HepG2 (cell line): Measurements from ENCODE around the gene CCDC77. TPM values are rescaled to one million over a fixed set of nuclear protein-coding genes. Genes with fewer than 3 reads are reported as not detected.

Experiments
- ADNP ChIP-seq: sonication (generic); formaldehyde crosslinking; IDR thresholded peaks from 2 replicates; pipeline ENCODE4 v1.4.0; 2020; ENCODE audit warnings: missing genetic modification reagents
- CAMTA2 ChIP-seq: sonication (generic); formaldehyde crosslinking; IDR thresholded peaks from 2 replicates; pipeline ENCODE4 v1.4.0; 2020; ENCODE audit warnings: mild to moderate bottlenecking, missing genetic modification reagents, borderline replicate concordance
- CHD4 ChIP-seq: fragments of 200-600 bp; sonication (generic); IDR thresholded peaks from 2 replicates; pipeline ENCODE4 v1.7.0; 2017; ENCODE audit warnings: mild to moderate bottlenecking, low read length, borderline replicate concordance
- DNMT3B ChIP-seq: conservative IDR thresholded peaks from 2 replicates; pipeline ENCODE4 v1.6.1; 2016; ENCODE audit warnings: missing biosample characterization, control low read depth
- ELF1 ChIP-seq: sonication (generic); formaldehyde crosslinking; IDR thresholded peaks from 2 replicates; pipeline ENCODE4 v1.4.0; 2020; ENCODE audit warnings: missing genetic modification reagents
- ELF4 ChIP-seq: sonication (generic); formaldehyde crosslinking; IDR thresholded peaks from 2 replicates; pipeline ENCODE4 v1.5.0; 2020; ENCODE audit warnings: missing genetic modification reagents, mild to moderate bottlenecking, moderate library complexity, borderline replicate concordance
- FOXM1 ChIP-seq: sonication (generic); formaldehyde crosslinking; IDR thresholded peaks from 2 replicates; pipeline ENCODE4 v1.5.0; 2020; ENCODE audit warnings: missing genetic modification reagents
- HDAC1 ChIP-seq: sonication (generic); formaldehyde crosslinking; IDR thresholded peaks from 2 replicates; pipeline ENCODE4 v1.5.1; 2020; ENCODE audit warnings: mild to moderate bottlenecking, missing genetic modification reagents
- KLF6 ChIP-seq: IDR thresholded peaks from 2 replicates; pipeline ENCODE4 v1.8.0; 2016; ENCODE audit warnings: missing biosample characterization, missing genetic modification reagents
- MAFG ChIP-seq: sonication (generic); formaldehyde crosslinking; IDR thresholded peaks from 2 replicates; pipeline ENCODE4 v1.5.1; 2020; ENCODE audit warnings: mild to moderate bottlenecking, missing genetic modification reagents
- MTF2 ChIP-seq: sonication (generic); formaldehyde crosslinking; IDR thresholded peaks from 2 replicates; pipeline ENCODE4 v1.5.0; 2020; ENCODE audit warnings: missing genetic modification reagents, borderline replicate concordance
- PCBP2 ChIP-seq: fragments of 200-400 bp; formaldehyde crosslinking; optimal IDR thresholded peaks from 2 replicates; pipeline ENCODE3; 2018; ENCODE audit warnings: low read length, low read depth; ENCODE audit not compliant: poor library complexity, severe bottlenecking
- PHF21A ChIP-seq: sonication (generic); formaldehyde crosslinking; IDR thresholded peaks from 2 replicates; pipeline ENCODE4 v1.5.0; 2020; ENCODE audit warnings: mild to moderate bottlenecking, missing genetic modification reagents
- SNAPC2 ChIP-seq: sonication (generic); formaldehyde crosslinking; IDR thresholded peaks from 2 replicates; pipeline ENCODE4 v1.8.1; 2022; ENCODE audit warnings: mild to moderate bottlenecking, missing genetic modification reagents
- SOX6 ChIP-seq, 2 experiments: fragments of 450-650 bp in 1 of 2; sonication (generic) in 1 of 2; formaldehyde crosslinking in 1 of 2; IDR thresholded peaks; 2 replicates each; pipeline versions ENCODE4 v1.4.0 to v1.6.1; 2017 to 2020; ENCODE audit warnings: antibody characterized with exemption in 1 of 2, mild to moderate bottlenecking in 1 of 2, missing genetic modification reagents in 1 of 2
- TCF7 ChIP-seq: sonication (generic); IDR thresholded peaks from 2 replicates; pipeline ENCODE4 v1.6.1; 2016; ENCODE audit warnings: antibody characterized with exemption, low read depth
- TMF1 ChIP-seq: sonication (generic); formaldehyde crosslinking; IDR thresholded peaks from 2 replicates; pipeline ENCODE4 v1.8.1; 2022; ENCODE audit warnings: low read depth, missing genetic modification reagents
- ZBTB8A ChIP-seq: sonication (generic); formaldehyde crosslinking; IDR thresholded peaks from 2 replicates; pipeline ENCODE4 v1.4.0; 2020; ENCODE audit warnings: mild to moderate bottlenecking, low read depth, missing genetic modification reagents, borderline replicate concordance
- ZFY ChIP-seq: sonication (generic); formaldehyde crosslinking; IDR thresholded peaks from 2 replicates; pipeline ENCODE4 v1.4.0; 2020; ENCODE audit warnings: missing genetic modification reagents
- ZNF207 ChIP-seq: fragments of 450-650 bp; IDR thresholded peaks from 2 replicates; pipeline ENCODE4 v1.6.1; 2016; ENCODE audit warnings: antibody characterized with exemption, borderline replicate concordance
- ZNF432 ChIP-seq: sonication (generic); formaldehyde crosslinking; IDR thresholded peaks from 2 replicates; pipeline ENCODE4 v1.5.0; 2020; ENCODE audit warnings: missing genetic modification reagents, mild to moderate bottlenecking, borderline replicate concordance
- ZNF598 ChIP-seq: sonication (generic); formaldehyde crosslinking; IDR thresholded peaks from 2 replicates; pipeline ENCODE4 v1.5.1; 2020; ENCODE audit warnings: mild to moderate bottlenecking, missing genetic modification reagents, borderline replicate concordance
- ZNF891 ChIP-seq: sonication (generic); formaldehyde crosslinking; IDR thresholded peaks from 2 replicates; pipeline ENCODE4 v1.5.0; 2020; ENCODE audit warnings: mild to moderate bottlenecking, missing genetic modification reagents
- polyA plus RNA-seq, 8 experiments: library from polyadenylated mRNA; depleted of rRNA in 3 of 8; stranded (reverse) in 7 of 8; unstranded in 1 of 8; fragments of >200 nt; fragmentation: Illumina TruSeq in 4 of 8; extraction: Trizol in 4 of 8; gene quantifications; 2 replicates each; pipeline versions ENCODE4 v1.2.1 to v1.2.3, GENCODE V29; 2011 to 2016; ENCODE audit warnings: low read depth in 4 of 8, missing spikeins in 1 of 8, mixed read lengths in 1 of 8; ENCODE audit not compliant: insufficient read depth in 1 of 8
- total RNA-seq, 5 experiments: library from RNA; depleted of rRNA; stranded (reverse); fragments of >200 nt; fragmentation: Illumina TruSeq; extraction: Trizol; gene quantifications; 2 replicates each; pipeline ENCODE4 v1.2.3, GENCODE V29; 2016; ENCODE audit warnings: low read depth in 1 of 5
- TF ChIP-seq, protein P1 (sequence below): sonication (generic); formaldehyde crosslinking; IDR thresholded peaks from 2 replicates; pipeline ENCODE4 v1.9.0; 2021; ENCODE audit warnings: missing genetic modification reagents, mild to moderate bottlenecking, borderline replicate concordance
- TF ChIP-seq, protein P2 (sequence below): sonication (generic); formaldehyde crosslinking; IDR thresholded peaks from 2 replicates; pipeline ENCODE4 v1.5.1; 2020; ENCODE audit warnings: mild to moderate bottlenecking, missing genetic modification reagents, moderate library complexity

CCDC77 gene
- total and polyA plus RNA-seq, 2 of the 13 experiments (the other 11 are each of a cell fraction or from before 2014, with no cell fraction given), result 6.4 to 16.4 TPM

DNA sequence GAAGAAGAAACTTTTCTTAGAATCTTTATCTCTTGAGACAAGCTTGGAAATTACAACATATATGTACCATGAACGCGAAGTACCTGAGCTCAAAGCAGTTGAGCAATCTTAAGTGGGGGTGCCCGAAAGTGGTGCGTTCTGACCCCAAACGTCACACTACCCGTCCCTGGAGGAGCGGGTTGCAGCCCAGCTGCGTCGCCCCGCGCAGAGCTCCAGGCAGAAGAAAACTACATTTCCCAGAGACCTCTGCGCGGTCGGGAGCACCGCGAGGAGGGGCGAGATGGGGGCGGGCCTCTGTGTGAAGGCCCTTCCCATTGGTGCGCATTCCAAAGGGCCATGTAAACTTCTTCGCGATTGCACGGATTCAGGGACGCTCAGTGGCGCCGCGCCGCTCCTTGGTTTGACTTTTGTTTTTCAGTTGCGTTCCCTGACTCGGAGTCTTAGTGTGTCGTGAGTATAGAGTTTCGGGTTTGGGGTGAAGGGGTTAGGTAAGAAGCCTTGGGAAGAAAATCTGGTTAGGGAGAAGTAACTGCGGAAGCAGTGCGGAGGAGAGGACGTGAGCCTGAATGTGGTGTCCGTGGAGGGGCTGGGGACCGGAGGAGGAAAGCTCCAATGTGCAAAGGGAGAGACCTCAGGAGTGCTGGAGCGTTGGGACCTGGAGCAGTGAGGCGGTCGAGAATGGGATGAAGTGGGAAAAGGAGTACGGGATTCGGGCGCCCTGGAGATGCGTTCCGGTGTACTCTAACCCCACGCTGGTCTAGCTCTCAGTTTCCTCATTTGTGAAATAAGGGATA lies at the start of gene CCDC77 (continued):
- TF ChIP-seq TMF1 (CRISPR knock-in tag) (no peak), ELF4 (no peak), MTF2 (CRISPR knock-in tag) (no peak), ZNF432 (no peak), FOXM1 (CRISPR knock-in tag) (no peak), DNMT3B (CRISPR knock-in tag) (no peak), CAMTA2 (CRISPR knock-in tag) (no peak), TCF7 (no peak), ELF1 (CRISPR knock-in tag) (peak; percentile 66), PHF21A (CRISPR knock-in tag) (peak; percentile 59; the same call in 1 of the 2 replicates), MAFG (CRISPR knock-in tag) (no peak), CHD4 (no peak), PCBP2 (no peak), SNAPC2 (CRISPR knock-in tag) (no peak), ZNF207 (no peak), SOX6 (IDR thresholded peaks at IDR 0.05) (no peak), SOX6 (CRISPR knock-in tag; IDR thresholded peaks at IDR 0.05) (peak; percentile 32), ZBTB8A (CRISPR knock-in tag) (no peak), ZNF598 (CRISPR knock-in tag) (no peak), HDAC1 (peak; percentile 89), ADNP (CRISPR knock-in tag) (no peak), ZNF891 (CRISPR knock-in tag) (no peak; the same call in 1 of the 2 replicates), KLF6 (CRISPR knock-in tag) (peak; percentile 33; the same call in 1 of the 2 replicates), ZFY (CRISPR knock-in tag) (peak; percentile 73)
- TF ChIP-seq, protein P1, sequence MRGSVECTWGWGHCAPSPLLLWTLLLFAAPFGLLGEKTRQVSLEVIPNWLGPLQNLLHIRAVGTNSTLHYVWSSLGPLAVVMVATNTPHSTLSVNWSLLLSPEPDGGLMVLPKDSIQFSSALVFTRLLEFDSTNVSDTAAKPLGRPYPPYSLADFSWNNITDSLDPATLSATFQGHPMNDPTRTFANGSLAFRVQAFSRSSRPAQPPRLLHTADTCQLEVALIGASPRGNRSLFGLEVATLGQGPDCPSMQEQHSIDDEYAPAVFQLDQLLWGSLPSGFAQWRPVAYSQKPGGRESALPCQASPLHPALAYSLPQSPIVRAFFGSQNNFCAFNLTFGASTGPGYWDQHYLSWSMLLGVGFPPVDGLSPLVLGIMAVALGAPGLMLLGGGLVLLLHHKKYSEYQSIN (CRISPR knock-in tag), result no peak
- TF ChIP-seq, protein P2, sequence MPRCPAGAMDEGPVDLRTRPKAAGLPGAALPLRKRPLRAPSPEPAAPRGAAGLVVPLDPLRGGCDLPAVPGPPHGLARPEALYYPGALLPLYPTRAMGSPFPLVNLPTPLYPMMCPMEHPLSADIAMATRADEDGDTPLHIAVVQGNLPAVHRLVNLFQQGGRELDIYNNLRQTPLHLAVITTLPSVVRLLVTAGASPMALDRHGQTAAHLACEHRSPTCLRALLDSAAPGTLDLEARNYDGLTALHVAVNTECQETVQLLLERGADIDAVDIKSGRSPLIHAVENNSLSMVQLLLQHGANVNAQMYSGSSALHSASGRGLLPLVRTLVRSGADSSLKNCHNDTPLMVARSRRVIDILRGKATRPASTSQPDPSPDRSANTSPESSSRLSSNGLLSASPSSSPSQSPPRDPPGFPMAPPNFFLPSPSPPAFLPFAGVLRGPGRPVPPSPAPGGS (CRISPR knock-in tag), result no peak
